Stimulated activated memory B cell treated with anti-CD40 and anti-IgM and Interleukin-4, amounts not matched to agents 10 μg/mL and 1 μg/mL and 100 μg/mL, for 72 hours (primary cell): ENCODE measurements around the gene TMEM163.
A peak's percentile ranks its signal among the peaks of the same experiment; 100 is the strongest.

Experiments used
- ATAC-seq: fragments of 150-1000 bp; cut with Tn5 transposase; 2 replicates; pipeline ENCODE4 v1.10.0; 2021
- H3K27ac Mint-ChIP-seq: one replicate; pipeline ENCODE4 v1.8.0; 2022; ENCODE audit warnings: mild to moderate bottlenecking, mixed read lengths
- H3K27me3 Mint-ChIP-seq: one replicate; pipeline ENCODE4 v1.8.0; 2022; ENCODE audit warnings: mixed read lengths
- H3K36me3 Mint-ChIP-seq: one replicate; pipeline ENCODE4 v1.8.0; 2022; ENCODE audit warnings: mixed read lengths
- H3K4me1 Mint-ChIP-seq: one replicate; pipeline ENCODE4 v1.8.0; 2022; ENCODE audit warnings: mixed read lengths
- H3K4me3 Mint-ChIP-seq: one replicate; pipeline ENCODE4 v1.8.0; 2022; ENCODE audit warnings: mild to moderate bottlenecking, moderate library complexity, mixed read lengths
- H3K9me3 Mint-ChIP-seq: one replicate; pipeline ENCODE4 v1.8.0; 2022; ENCODE audit warnings: mixed read lengths

The TMEM163 gene

DNA sequence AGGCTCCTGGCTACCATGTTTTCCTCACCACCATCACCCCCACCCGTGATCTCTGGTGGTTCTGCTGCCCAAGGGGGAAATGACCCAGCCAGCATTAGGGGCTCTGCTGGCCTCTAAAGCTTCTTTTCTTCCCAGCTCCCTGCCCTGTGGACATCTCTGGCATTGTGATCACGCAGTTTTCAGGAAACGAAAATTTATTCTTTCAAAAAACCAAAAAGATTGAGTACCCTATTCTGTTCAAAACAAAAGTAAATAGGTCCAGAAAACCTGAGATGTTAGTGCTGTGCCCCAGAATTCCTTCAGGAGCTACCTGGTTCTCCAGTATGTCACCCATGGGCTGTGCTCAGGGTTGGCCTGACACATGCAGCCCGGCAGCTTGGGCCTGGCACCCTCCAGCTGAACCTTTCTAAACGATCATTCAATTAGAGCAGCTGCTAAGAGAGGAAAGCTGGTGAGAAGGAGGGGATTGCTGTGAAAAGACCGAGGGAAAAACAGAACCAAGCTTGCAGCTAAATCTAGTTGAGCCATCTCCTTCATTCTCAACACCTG, 307.4 kb downstream of the TMEM163 start:
- peak overlapping the region; percentile 33 for H3K4me3 Mint-ChIP-seq
- no peak for ATAC-seq
- peak overlapping the region; percentile 89 for H3K27ac Mint-ChIP-seq

DNA sequence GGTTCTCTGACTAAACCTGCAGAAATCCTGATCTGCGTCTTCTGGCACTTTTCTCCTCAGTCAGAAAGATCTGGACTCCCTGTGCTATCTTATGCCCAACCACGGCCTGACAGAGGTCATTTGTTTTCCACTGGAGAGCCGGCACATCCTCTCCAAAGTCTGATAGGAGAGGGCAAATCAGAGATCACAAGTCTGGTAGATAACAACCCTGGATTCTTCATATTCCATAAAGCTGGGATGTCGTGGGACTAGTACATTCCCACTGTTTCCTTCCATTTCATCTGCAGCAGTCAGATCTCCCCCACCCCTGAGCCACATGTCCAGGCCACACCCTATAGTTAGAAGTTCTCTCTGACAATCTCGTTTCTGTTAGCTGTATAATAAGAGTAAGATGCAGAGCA, 308.0 kb downstream of the TMEM163 start:
- peaks cover 54% of the 10 kb centered on the region for H3K4me1 Mint-ChIP-seq
- no peaks in the 10 kb centered on the region for H3K9me3 Mint-ChIP-seq
- H3K27ac Mint-ChIP-seq, result peak overlapping the region; percentile 89
- H3K36me3 Mint-ChIP-seq, result peaks cover 20% of the 10 kb centered on the region
- ATAC-seq, result no peak
- no peak overlapping the region for H3K4me3 Mint-ChIP-seq
- no peaks in the 10 kb centered on the region for H3K27me3 Mint-ChIP-seq

More for the DNA sequence above, 307.4 kb downstream of the TMEM163 start:
- no peaks in the 10 kb centered on the region for H3K9me3 Mint-ChIP-seq
- no peaks in the 10 kb centered on the region for H3K27me3 Mint-ChIP-seq
- peaks cover 22% of the 10 kb centered on the region for H3K36me3 Mint-ChIP-seq
- peaks cover 54% of the 10 kb centered on the region for H3K4me1 Mint-ChIP-seq

DNA sequence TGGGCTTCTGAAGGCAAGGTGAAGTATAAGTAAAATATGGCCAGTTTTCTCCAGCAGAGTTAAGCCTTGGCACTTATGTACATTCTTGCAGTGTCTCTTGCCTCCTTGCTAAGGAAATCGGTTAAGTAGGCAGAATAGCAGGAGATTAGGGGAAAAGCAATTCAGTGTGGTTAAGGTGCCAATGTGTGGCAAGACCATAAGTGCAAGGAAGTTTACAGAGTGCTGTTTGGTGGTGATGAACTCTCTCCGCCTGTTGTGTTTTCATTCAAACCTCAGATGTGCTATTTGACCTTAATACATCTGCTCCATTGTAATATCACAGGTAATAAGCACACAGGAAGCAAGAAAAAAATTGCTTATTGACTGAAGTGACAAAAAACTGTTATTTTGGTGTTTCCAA, 308.8 kb downstream of the TMEM163 start:
- Mint-ChIP-seq H3K9me3 (no peaks in the 10 kb centered on the region), H3K27me3 (no peaks in the 10 kb centered on the region), H3K36me3 (peaks cover 19% of the 10 kb centered on the region), H3K27ac (peak overlapping the region; percentile 89), H3K4me1 (peaks cover 52% of the 10 kb centered on the region), H3K4me3 (no peak overlapping the region)
- no peak for ATAC-seq

DNA sequence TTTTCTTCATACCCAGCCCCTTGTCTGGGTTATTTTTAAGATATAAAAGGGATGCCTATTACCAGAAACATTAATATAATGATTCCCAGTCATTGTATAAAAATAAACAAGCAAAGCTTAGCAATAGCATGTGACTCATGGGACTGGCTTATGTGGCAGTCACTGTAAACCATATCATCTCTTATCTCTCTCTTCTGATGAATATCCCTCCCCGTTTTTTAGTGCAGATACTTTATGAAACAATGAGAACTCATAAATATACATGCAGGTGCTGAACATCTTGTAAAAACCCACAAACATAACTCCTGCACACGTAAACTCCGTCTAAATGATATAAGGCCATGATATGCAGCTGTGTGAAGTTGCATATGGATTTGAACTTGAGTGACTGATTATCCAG, 310.0 kb downstream of the TMEM163 start:
- H3K27ac Mint-ChIP-seq, result peak overlapping the region; percentile 23

DNA sequence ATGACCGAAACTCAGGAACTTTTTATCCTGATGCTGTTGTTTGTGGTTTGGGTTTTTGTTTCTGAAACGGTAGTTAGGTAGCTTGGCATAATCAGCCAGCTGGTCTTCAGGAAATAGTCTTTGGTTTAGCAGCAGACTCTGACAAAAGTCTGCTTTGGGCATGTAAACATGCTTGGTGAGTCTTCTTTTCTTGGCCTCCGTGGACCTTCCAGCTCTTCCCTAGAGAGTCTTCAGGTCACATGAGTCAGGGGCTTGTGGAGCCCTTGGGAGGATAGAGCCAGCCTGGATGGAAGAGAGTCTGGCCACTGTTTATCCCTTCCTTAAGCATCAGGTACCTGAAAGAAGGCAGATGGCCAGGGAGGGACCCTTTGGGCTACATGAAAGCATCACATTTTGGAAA, 310.4 kb downstream of the TMEM163 start:
- no peak for ATAC-seq
- Mint-ChIP-seq H3K4me3 (no peak overlapping the region), H3K4me1 (peaks cover 56% of the 10 kb centered on the region), H3K9me3 (no peaks in the 10 kb centered on the region), H3K27ac (peak overlapping the region; percentile 23), H3K36me3 (peaks cover 33% of the 10 kb centered on the region), H3K27me3 (no peaks in the 10 kb centered on the region)

More for the DNA sequence above, 310.0 kb downstream of the TMEM163 start:
- H3K4me3 Mint-ChIP-seq, result no peak overlapping the region
- no peaks in the 10 kb centered on the region for H3K9me3 Mint-ChIP-seq
- no peak for ATAC-seq
- H3K36me3 Mint-ChIP-seq, result peaks cover 28% of the 10 kb centered on the region
- H3K4me1 Mint-ChIP-seq, result peaks cover 56% of the 10 kb centered on the region
- no peaks in the 10 kb centered on the region for H3K27me3 Mint-ChIP-seq

DNA sequence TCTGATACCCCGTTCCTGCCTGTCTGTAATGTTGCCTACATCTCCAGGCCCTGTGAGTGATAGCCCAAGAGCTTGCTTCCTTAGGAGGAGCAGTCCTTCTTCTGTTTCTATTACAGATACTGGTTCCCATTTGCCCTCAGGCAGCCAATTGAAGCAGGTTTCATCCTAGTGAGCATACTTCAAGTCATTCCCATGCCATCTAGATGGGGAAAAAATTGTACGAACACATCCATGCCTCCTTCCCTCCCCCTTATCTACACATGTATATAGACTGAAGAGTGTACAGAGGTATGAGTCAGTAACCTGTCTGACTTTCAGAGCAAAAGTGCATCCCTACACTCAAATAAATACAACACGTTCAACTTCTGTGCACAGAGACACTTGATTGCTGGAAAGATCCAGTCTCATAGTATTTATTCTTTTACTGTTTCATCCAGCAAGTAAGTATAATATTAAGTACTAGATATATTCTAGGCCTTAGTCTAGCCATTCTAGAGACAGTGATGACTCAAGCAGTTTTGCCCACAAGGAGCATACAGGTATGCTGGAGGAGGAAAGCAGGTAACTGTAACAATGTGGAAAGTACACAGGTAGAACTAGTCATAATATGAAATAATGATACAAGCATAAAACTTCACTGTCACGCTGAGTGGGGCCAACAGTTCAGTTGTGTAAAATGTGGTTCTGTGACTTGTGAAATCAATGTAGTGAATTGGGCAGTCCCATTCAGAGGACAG, 311.5 kb downstream of the TMEM163 start:
- Mint-ChIP-seq H3K27ac (peak overlapping the region; percentile 14), H3K27me3 (no peaks in the 10 kb centered on the region), H3K4me1 (peaks cover 55% of the 10 kb centered on the region), H3K9me3 (no peaks in the 10 kb centered on the region), H3K4me3 (no peak overlapping the region), H3K36me3 (peaks cover 35% of the 10 kb centered on the region)
- ATAC-seq, result no peak

DNA sequence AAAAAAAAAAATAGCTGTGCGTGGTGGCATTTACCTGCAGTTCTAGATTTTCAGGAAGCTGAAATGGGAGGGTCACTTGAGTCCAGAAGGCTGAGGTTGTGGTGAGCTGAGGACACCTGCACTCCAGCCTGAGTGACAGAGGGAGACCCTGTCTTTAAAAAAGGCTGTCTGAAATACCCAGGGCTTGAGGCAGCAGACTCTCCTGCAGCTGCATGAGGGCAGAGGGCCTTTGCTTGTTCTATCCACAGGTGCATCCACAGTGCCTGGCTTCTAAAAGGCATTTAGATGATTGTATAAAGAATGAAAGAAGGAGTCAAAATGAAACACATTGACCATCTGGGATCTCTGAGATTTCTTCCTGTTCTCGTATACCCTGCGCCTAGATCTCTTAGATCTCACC, 312.1 kb downstream of the TMEM163 start:
- Mint-ChIP-seq H3K36me3 (peaks cover 30% of the 10 kb centered on the region), H3K9me3 (no peaks in the 10 kb centered on the region), H3K27ac (peak overlapping the region; percentile 14), H3K4me1 (peaks cover 49% of the 10 kb centered on the region), H3K4me3 (no peak overlapping the region), H3K27me3 (no peaks in the 10 kb centered on the region)
- ATAC-seq, result no peak

DNA sequence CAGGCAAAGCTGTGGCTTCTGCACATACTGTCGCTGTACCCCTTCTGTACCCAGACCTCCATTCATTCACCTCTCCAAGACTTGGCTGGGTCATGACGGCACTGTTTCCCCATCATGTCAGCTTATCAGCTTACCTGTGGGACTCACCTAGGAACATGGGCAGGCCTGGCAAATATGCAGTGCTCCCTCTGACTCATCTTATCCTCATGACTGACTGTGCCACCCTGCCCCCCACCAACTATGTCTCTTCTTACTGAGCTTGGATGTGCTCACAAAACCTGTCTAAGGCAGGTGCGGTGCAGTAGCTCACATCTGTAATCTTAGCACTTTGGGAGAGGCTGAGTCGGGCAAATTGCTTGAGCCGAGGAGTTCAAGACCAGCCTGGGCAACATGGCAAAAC, 312.5 kb downstream of the TMEM163 start:
- no peaks in the 10 kb centered on the region for H3K9me3 Mint-ChIP-seq
- no peak overlapping the region for H3K4me3 Mint-ChIP-seq
- H3K27ac Mint-ChIP-seq, result peak overlapping the region; percentile 14
- no peaks in the 10 kb centered on the region for H3K27me3 Mint-ChIP-seq
- peaks cover 45% of the 10 kb centered on the region for H3K4me1 Mint-ChIP-seq
- ATAC-seq, result no peak
- peaks cover 30% of the 10 kb centered on the region for H3K36me3 Mint-ChIP-seq
